HG03159 (cell line): ENCODE data around the gene BEX3.

Source experiments
- ATAC-seq: cut with Tn5 transposase; IDR thresholded peaks from one replicate; pipeline ENCODE4 v1.9.1; 2021; ENCODE audit warnings: mild to moderate bottlenecking, moderate library complexity; ENCODE audit not compliant: unreplicated experiment

The BEX3 gene

DNA sequence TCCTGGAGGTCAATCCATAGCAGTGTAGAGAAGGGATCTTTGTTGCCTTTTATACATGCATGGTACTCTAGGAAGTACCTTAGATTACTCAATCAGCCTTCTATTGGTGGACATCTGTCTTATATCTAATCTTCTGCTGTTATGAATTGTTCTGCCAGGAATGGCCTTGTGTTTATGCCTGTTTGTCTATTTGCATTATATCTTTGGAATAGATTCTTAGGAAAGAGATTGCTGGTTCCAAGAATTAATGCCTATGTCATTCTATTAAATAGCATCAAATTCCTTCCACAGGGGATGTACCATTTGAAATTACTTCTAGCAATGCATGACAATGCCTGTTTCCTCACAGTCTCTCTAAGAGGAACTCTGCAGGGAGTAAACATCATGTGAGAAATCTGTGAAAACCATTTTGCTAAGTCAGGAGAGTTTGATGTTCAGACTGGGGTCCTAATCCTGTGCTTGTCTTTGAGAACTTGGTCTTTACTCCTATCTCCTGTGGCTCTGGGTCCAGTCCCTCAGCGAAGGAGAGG lies 42.5 kb downstream of the BEX3 start:
- ATAC-seq: no peak

DNA sequence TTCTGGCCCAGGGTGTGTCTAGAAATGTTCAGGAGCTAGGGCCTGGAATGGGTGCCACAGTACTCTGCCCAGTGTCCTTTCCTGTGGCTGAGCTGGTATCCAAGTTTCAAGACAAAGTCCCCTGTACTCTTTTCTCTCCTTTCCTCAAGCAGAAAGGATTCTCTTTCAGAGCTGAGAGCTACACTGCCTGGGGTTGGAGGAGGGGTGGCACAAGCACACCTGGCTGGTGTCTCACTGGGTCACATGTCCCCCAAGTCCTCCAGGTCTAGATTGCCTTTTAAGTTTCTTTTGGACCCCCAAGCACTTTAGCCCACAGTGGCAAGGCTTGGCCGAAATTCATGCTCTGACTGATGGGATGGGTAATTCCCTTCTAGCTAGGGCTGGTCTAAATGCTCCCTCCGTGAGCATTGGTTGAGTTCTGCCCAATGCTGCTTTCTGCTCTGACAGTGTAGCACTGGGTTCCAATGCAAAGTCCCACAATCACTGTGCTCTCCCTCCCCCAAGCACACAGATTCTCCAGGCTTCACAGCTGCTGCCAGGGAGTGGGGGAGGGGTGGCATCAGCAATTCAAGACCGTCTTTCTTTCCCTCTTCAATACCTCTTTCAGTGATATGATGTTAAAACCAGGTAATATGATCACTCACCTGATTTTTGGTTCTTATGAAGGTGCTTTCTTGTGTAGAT lies 47.8 kb downstream of the BEX3 start:
- ATAC-seq: no peak
